HEK293 (cell line): ENCODE data around the gene SLC12A8.

ENCODE experiments used
- CTCF ChIA-PET: fragments of 350-600 bp; formaldehyde crosslinking; extraction: SDS; loops from one replicate; lab custom pipeline; 2021; ENCODE audit warnings: antibody characterized with exemption; lab: Yijun Ruan, JAX
- POLR2A ChIA-PET: fragments of 300-600 bp; formaldehyde crosslinking; extraction: SDS; loops from one replicate; lab custom pipeline; 2020; ENCODE audit warnings: antibody characterized with exemption, inconsistent platforms; lab: Yijun Ruan, JAX
- H3K27ac ChIP-seq: fragments of 200-500 bp; sonication (Bioruptor generic); 2 replicates; pipeline ENCODE4 v1.5.1; 2014; ENCODE audit warnings: low read depth, low read length, control low read depth, inconsistent platforms; ENCODE audit errors: extremely low read depth
- H3K36me3 ChIP-seq, 2 experiments: fragments of 200-500 bp in 1 of 2; sonication (Bioruptor generic) in 1 of 2; 1 replicate in 1 of 2; 2 replicates in 1 of 2; pipeline ENCODE4 v1.5.1; 2014 to 2017; ENCODE audit warnings: inconsistent platforms in 2 of 2, low read length in 2 of 2; ENCODE audit not compliant: control insufficient read depth in 2 of 2, insufficient read depth in 1 of 2
- H3K4me1 ChIP-seq: fragments of 200-500 bp; sonication (Bioruptor generic); 2 replicates; pipeline ENCODE4 v1.5.1; 2014; ENCODE audit warnings: mild to moderate bottlenecking, low read length, inconsistent platforms; ENCODE audit not compliant: control insufficient read depth, insufficient read depth
- H3K4me3 ChIP-seq: 2 replicates; pipeline ENCODE4 v1.5.1; 2011; ENCODE audit warnings: low read depth, mild to moderate bottlenecking, control low read depth, low read length, moderate library complexity
- H3K9me3 ChIP-seq: fragments of 200-500 bp; sonication (Bioruptor generic); 2 replicates; pipeline ENCODE4 v1.5.1; 2014; ENCODE audit warnings: low read depth, low read length, inconsistent platforms; ENCODE audit not compliant: control insufficient read depth, insufficient read depth
- GFI1B ChIP-seq: fragments of 450-650 bp; formaldehyde crosslinking; IDR thresholded peaks from 2 replicates; pipeline ENCODE4 v1.5.1; 2016; ENCODE audit warnings: missing biosample characterization, missing genetic modification characterization
- KLF1 ChIP-seq: fragments of 450-650 bp; formaldehyde crosslinking; IDR thresholded peaks from 2 replicates; pipeline ENCODE4 v1.5.1; 2016; ENCODE audit warnings: missing biosample characterization, missing genetic modification characterization
- SP7 ChIP-seq: fragments of 450-650 bp; formaldehyde crosslinking; IDR thresholded peaks from 2 replicates; pipeline ENCODE4 v1.5.1; 2016; ENCODE audit warnings: missing biosample characterization, missing genetic modification characterization
- TSHZ1 ChIP-seq: fragments of 450-650 bp; formaldehyde crosslinking; IDR thresholded peaks from 2 replicates; pipeline ENCODE4 v1.5.1; 2016; ENCODE audit warnings: missing biosample characterization, missing genetic modification characterization, borderline replicate concordance
- WT1 ChIP-seq: fragments of 450-650 bp; formaldehyde crosslinking; IDR thresholded peaks from 2 replicates; pipeline ENCODE4 v1.5.1; 2016; ENCODE audit warnings: missing biosample characterization, missing genetic modification characterization
- ZBTB48 ChIP-seq: fragments of 450-650 bp; formaldehyde crosslinking; IDR thresholded peaks from 2 replicates; pipeline ENCODE4 v1.5.1; 2016; ENCODE audit warnings: missing biosample characterization, missing genetic modification characterization
- ZBTB49 ChIP-seq: fragments of 450-650 bp; formaldehyde crosslinking; IDR thresholded peaks from 2 replicates; pipeline ENCODE4 v1.5.1; 2016; ENCODE audit warnings: missing biosample characterization, missing genetic modification characterization, low read depth
- ZBTB6 ChIP-seq: fragments of 450-650 bp; formaldehyde crosslinking; IDR thresholded peaks from 2 replicates; pipeline ENCODE4 v1.5.1; 2017; ENCODE audit warnings: missing biosample characterization, missing genetic modification characterization
- ZNF121 ChIP-seq: fragments of 450-650 bp; formaldehyde crosslinking; IDR thresholded peaks from 2 replicates; pipeline ENCODE4 v1.5.1; 2016; ENCODE audit warnings: missing biosample characterization, missing genetic modification characterization
- ZNF391 ChIP-seq: fragments of 450-650 bp; formaldehyde crosslinking; IDR thresholded peaks from 2 replicates; pipeline ENCODE4 v1.5.1; 2016; ENCODE audit warnings: low read depth, missing biosample characterization, missing genetic modification characterization, borderline replicate concordance
- ZNF423 ChIP-seq: fragments of 450-650 bp; formaldehyde crosslinking; IDR thresholded peaks from 2 replicates; pipeline ENCODE4 v1.5.1; 2016; ENCODE audit warnings: missing biosample characterization, missing genetic modification characterization
- ZNF449 ChIP-seq: fragments of 450-650 bp; formaldehyde crosslinking; IDR thresholded peaks from 2 replicates; pipeline ENCODE4 v1.5.1; 2017; ENCODE audit warnings: missing biosample characterization, mild to moderate bottlenecking, missing genetic modification characterization, moderate library complexity
- ZNF514 ChIP-seq: fragments of 450-650 bp; formaldehyde crosslinking; IDR thresholded peaks from 2 replicates; pipeline ENCODE4 v1.5.1; 2016; ENCODE audit warnings: missing biosample characterization, missing genetic modification characterization
- ZNF548 ChIP-seq: fragments of 450-650 bp; formaldehyde crosslinking; IDR thresholded peaks from 2 replicates; pipeline ENCODE4 v1.5.1; 2016; ENCODE audit warnings: missing biosample characterization, missing genetic modification characterization
- ZNF555 ChIP-seq: fragments of 450-650 bp; formaldehyde crosslinking; conservative IDR thresholded peaks from 2 replicates; pipeline ENCODE4 v1.5.1; 2017; ENCODE audit warnings: missing biosample characterization, mild to moderate bottlenecking, missing genetic modification characterization, inconsistent platforms
- ZNF660 ChIP-seq: fragments of 450-650 bp; IDR thresholded peaks from 2 replicates; pipeline ENCODE4 v1.5.1; 2018; ENCODE audit warnings: missing biosample characterization, mild to moderate bottlenecking, missing genetic modification characterization
- ZSCAN30 ChIP-seq: fragments of 450-650 bp; IDR thresholded peaks from 2 replicates; pipeline ENCODE4 v1.5.1; 2018; ENCODE audit warnings: missing biosample characterization, mild to moderate bottlenecking, missing genetic modification characterization, moderate library complexity
- TF ChIP-seq, protein P1 (sequence below): fragments of 450-650 bp; formaldehyde crosslinking; IDR thresholded peaks from 2 replicates; pipeline ENCODE4 v1.5.1; 2017; ENCODE audit warnings: missing biosample characterization, missing genetic modification characterization
- TF ChIP-seq, protein P2 (sequence below): fragments of 450-650 bp; formaldehyde crosslinking; IDR thresholded peaks from 2 replicates; pipeline ENCODE4 v1.5.1; 2016; ENCODE audit warnings: missing biosample characterization, missing genetic modification characterization
- TF ChIP-seq, protein P3 (sequence below): fragments of 450-650 bp; formaldehyde crosslinking; IDR thresholded peaks from 2 replicates; pipeline ENCODE4 v1.5.1; 2016; ENCODE audit warnings: missing biosample characterization, missing genetic modification characterization

SLC12A8 gene

DNA sequence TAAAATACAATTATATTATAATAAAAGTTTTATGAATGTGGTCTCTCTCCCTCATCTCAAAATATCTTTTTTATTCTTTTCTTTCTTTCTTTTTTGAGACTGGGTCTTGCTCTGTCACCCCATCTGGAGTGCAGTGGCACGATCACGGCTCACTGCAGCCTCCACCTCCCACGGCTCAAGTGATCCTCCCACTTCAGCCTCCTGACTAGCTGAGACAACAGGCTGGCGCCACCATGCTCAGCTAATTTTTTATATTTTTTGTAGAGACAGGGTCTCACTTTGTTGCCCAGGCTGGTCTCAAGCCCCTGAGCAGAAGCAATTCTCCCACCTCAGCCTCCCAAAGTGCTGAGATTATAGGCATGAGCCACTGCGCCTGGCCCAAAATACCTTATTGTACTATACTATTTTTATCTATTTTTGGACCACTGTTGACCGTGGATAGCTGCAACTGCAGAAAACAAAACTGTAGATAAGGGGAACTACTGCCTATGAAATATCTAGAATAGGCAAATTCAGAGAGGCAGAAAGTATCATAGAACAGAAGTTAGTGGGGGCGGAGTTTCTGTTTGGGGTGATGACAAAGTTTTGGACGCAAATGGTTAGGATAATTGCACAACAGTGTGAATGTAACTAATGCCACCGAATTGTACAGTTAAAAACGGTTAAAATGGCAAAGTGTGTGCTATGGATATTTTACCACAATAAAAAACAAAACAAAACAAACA, 66.6 kb downstream of the SLC12A8 start:
- H3K4me1 ChIP-seq = no peaks in the 10 kb centered on the region

More for the DNA sequence above, 66.6 kb downstream of the SLC12A8 start:
- H3K36me3 ChIP-seq = no peaks in the 10 kb centered on the region
- TF ChIP-seq, protein P1, sequence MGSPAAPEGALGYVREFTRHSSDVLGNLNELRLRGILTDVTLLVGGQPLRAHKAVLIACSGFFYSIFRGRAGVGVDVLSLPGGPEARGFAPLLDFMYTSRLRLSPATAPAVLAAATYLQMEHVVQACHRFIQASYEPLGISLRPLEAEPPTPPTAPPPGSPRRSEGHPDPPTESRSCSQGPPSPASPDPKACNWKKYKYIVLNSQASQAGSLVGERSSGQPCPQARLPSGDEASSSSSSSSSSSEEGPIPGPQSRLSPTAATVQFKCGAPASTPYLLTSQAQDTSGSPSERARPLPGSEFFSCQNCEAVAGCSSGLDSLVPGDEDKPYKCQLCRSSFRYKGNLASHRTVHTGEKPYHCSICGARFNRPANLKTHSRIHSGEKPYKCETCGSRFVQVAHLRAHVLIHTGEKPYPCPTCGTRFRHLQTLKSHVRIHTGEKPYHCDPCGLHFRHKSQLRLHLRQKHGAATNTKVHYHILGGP = no peak
- no peak for TF ChIP-seq ZBTB48
- no peak for TF ChIP-seq GFI1B (tag by site-specific recombination)
- TF ChIP-seq TSHZ1 (tag by site-specific recombination) = no peak
- TF ChIP-seq ZNF660 = no peak
- TF ChIP-seq ZBTB6 (tag by site-specific recombination) = no peak
- TF ChIP-seq KLF1 (tag by site-specific recombination) = no peak
- no peak for TF ChIP-seq SP7 (tag by site-specific recombination)
- no peak for TF ChIP-seq ZNF514 (tag by site-specific recombination)
- no peak for TF ChIP-seq ZSCAN30 (tag by site-specific recombination)
- TF ChIP-seq, protein P2, sequence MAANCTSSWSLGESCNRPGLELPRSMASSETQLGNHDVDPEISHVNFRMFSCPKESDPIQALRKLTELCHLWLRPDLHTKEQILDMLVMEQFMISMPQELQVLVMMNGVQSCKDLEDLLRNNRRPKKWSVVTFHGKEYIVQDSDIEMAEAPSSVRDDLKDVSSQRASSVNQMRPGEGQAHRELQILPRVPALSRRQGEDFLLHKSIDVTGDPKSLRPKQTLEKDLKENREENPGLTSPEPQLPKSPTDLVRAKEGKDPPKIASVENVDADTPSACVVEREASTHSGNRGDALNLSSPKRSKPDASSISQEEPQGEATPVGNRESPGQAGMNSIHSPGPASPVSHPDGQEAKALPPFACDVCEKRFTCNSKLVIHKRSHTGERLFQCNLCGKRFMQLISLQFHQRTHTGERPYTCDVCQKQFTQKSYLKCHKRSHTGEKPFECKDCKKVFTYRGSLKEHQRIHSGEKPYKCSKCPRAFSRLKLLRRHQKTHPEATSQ (tag by site-specific recombination) = no peak
- TF ChIP-seq ZBTB49 (tag by site-specific recombination) = no peak
- TF ChIP-seq ZNF449 = no peak
- TF ChIP-seq ZNF391 = no peak
- TF ChIP-seq, protein P3, sequence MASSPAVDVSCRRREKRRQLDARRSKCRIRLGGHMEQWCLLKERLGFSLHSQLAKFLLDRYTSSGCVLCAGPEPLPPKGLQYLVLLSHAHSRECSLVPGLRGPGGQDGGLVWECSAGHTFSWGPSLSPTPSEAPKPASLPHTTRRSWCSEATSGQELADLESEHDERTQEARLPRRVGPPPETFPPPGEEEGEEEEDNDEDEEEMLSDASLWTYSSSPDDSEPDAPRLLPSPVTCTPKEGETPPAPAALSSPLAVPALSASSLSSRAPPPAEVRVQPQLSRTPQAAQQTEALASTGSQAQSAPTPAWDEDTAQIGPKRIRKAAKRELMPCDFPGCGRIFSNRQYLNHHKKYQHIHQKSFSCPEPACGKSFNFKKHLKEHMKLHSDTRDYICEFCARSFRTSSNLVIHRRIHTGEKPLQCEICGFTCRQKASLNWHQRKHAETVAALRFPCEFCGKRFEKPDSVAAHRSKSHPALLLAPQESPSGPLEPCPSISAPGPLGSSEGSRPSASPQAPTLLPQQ (tag by site-specific recombination) = no peak
- TF ChIP-seq WT1 (tag by site-specific recombination) = no peak
- TF ChIP-seq ZNF423 (tag by site-specific recombination) = no peak
- TF ChIP-seq ZNF555 = no peak
- TF ChIP-seq ZNF121 = no peak
- no peak for TF ChIP-seq ZNF548
- CTCF ChIA-PET = interaction anchor here (0.7 kb wide), 1 partner anchor 92 kb away, joined by 5 read pairs; no protein-coding TSS in a partner anchor
- H3K4me3 ChIP-seq = no peak overlapping the region
- no peaks in the 10 kb centered on the region for H3K9me3 ChIP-seq
- POLR2A ChIA-PET = interaction anchor here (0.6 kb wide), 1 partner anchor 229 kb away, joined by 3 read pairs; the partner anchor contains the start of gene ZNF148
- H3K27ac ChIP-seq = no peak overlapping the region
